HT-29 (cell line): ENCODE measurements around the gene XPO5. TPM values are rescaled to one million over a fixed set of nuclear protein-coding genes. Genes with fewer than 3 reads are reported as not detected.
"Not testable (repeated sequence)": the region's sequence is repeated elsewhere in the genome, so short reads cannot be mapped to it uniquely, and the experiment has no call there.

Source experiments
- DNase-seq: peaks from one replicate; pipeline ENCODE4 v3.0.0-alpha.2; 2015; ENCODE audit warnings: low spot score
- total RNA-seq: library from RNA; depleted of rRNA; stranded (reverse); fragments of >200 nt; shearing (Covaris generic); gene quantifications from 2 replicates; pipeline ENCODE4 v1.2.3, GENCODE V29; 2014

XPO5 gene
- total RNA-seq, 1 experiment from 2014 or later = 65.9 TPM

DNA sequence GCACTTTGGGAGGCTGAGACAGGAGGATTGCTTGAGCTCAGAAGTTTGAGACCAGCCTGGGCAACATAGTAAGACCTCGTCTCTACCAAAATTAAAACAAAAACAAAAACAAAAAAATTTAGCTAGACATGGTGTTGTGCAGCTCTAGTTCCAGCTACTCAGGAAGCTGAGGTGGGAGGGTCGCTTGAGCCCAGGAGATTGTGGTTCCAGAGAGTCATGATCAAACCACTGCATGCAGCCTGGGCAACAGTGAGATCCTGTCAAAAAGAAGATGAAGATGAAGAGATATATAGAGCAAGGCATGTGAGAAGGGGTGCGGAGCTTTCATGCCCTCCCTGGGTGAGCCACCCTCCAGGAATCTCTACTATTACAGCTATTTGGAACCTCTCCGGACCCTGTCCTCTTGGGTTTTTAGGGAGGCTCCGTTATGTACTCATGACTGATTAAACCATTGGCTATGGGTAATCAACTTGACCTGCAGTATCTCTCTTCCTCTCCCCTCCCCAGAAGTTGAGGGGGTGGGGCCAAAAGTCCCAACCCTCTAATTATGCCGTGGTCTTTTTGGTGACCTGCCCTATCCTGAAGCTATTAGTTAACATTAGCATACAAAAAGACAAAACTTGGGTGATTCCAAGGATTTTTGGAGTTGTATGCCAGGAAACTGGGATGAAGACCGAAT is 9.2 kb upstream of the XPO5 start:
- DNase-seq = no peak

DNA sequence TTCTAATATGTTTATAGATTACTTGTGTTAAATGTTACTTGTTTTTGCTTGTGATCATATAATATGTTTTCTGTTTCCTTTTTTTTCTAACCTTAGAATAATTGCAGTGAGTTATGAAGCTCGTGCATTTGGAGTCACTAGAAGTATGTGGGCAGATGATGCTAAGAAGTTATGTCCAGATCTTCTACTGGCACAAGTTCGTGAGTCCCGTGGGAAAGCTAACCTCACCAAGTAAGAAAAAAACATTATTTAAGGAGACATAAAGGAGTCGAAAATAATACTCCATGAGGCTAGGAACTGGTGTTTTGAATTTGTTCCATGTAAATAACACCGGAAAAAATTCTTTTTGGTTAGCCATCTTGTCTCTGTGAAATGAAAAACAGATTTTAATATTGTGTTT is 7.1 kb upstream of the XPO5 start:
- no peak for DNase-seq

DNA sequence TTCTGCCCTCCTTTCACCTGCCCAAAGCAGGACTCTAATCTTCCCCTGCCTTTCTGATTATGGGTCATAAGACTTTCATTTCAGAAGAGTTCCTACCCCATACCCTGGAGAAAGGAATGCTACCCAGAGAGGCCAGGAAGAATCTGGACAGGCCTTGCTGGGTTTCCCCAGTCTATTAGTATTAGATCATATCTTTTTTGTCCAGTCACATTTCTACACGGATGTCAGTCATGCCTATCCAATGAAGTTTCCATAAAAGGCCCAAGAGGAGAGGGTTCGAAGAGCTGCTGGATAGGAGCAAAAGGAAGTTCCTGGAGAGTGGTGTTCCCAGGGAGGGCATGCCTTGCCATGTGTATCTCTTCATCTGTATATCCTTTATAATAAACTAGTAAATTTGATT is 3.3 kb upstream of the XPO5 start:
- no peak for DNase-seq

DNA sequence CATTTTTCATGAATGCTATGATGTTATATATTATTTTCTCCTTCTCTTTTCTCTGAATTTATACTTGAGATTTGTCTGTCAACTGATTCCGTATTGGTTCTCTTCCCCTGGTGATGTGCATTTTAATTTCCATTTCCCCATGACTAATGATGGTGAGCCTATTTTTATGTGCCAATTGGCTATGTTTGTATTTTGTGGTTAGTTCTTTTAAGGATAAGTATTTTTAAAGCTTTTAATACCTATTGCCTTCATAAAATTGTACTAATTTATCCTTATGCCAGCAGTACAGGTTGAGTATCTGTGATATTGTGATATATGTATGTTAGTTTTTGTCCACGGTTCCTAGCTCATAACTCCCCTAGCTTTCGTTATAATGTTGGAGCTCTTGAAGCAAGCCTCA is 2.9 kb upstream of the XPO5 start:
- no peak for DNase-seq

DNA sequence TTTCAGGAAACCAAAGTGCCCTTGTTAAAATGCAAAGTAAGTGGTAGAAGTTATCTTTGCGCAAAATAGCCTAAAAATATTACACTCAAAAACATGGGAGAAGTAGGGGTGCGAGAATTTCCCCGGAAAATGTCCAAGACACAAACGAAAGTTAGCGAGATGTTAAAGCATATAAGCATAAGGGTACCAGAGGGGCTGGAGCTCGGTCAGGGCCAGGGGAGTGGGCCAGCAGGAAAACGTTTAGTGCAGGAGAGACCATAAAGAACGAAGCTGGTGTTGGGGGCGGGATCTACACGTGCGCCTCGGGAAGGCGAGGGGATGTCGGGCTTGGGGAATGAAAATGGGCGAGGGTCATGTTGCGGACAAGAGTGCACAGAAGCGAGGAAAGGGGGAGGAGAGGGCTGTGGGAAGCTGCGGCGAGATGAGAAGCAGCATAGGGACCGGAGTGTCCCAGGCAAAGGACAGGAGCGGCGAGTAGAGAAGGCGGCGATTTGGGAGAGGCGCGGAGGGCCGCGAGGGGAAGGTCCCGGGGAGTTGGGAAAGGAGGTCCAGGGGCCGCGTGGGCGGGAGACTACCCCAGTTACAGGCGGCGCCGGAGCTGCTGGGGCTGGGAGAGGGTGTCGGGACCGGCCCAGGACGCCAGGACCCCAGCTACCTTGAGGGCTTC is 600 bp downstream of the XPO5 start:
- no peak for DNase-seq

DNA sequence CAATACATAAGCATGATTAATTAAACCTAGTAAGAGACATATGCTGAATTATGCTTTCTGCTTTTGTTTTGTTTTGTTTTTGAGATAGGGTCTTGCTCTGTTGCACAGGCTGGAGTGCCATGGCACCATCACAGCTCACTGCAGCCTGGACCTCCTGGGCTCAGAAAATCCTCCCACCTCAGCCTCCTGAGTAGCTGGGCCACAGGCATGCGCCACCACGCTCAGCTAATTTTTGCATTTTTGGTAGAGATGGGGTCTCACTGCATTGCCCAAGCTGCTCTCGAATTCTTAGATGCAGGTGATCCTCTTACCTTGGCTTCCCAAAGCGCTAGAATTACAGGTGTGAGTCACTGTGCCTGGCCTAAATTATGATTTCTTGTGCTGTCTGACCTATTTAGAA is 3.8 kb downstream of the XPO5 start:
- no peak for DNase-seq

DNA sequence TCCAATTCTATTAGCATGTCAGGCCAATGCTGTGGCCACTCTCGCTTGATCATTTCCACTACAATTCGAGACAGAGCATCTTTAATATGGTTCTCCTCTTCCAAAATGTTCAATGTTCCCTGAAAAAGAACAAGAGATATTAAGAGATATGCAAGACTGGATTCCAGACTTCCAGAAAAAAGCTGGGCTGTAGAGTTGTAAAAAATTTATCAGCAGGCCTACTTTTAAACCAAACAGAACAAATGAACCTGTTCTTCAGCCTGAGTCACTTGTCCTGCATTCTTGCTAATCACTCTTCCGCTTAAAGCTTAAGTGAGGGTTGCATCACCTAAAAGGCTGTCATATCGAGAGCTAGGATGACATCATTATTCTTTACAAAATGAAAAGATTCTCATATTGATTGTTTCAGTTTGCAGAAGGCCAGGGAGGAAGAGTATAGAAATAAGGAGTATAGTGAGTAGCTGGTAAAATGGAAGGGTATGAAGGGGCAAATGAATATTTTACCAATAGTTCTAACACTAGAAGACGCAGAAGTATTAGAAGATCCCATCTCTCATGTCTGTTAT is 4.9 kb downstream of the XPO5 start:
- no peak for DNase-seq

DNA sequence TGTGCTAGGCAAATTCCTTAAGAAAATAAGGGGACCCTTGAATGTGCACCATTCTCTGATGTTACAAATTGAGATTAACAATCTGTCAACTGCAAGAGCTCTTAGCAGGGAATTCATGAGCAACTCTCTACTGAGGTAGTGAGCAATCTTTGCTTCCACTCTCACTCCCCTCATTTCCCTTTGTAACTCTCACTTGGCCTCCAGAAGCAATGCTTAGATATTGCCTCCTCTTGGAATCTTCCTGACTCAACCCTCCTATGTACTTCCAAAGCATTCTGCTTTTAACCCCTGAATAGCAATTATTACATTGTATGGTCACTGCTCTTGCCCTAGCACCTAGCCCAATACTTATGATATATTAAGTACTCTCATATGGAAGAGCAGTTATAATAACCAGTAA is 16.5 kb downstream of the XPO5 start:
- DNase-seq = no peak

DNA sequence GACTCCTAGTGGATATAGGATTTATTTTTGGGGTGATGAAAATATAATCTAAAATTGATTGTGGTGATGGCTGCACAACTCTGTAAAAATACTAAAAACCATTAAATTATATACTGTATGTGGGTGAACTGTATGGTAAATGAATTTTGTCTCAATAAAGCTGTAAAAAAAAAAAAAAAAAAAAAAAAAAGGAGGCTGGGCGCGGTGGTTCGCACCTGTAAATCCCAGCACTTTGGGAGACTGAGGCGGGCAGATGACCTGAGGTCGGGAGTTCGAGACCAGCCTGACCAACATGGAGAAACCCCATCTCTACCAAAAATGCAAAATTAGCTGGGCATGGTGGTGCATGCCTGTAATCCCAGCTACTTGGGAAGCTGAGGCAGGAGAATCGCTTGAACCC is 18.2 kb downstream of the XPO5 start:
- DNase-seq = not testable (repeated sequence)

DNA sequence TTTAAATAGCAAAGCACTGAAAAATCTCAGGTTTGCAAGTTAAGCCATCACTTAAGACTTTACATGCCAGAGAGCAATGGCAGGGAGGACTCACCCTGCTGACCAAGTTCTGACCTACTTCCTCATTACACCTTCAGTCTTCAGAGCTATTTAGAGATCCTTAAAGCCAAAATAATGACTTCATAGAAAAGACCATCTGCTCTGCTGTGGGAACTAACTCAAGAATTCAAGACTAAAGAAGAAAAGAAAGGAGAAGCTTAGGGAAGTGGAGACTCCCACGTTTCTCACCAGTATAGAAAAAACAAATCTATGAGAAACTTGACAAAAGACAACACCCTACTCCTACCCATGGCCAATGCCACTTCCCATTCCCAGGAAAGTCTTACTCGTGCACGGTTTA is 28.6 kb downstream of the XPO5 start:
- no peak for DNase-seq

DNA sequence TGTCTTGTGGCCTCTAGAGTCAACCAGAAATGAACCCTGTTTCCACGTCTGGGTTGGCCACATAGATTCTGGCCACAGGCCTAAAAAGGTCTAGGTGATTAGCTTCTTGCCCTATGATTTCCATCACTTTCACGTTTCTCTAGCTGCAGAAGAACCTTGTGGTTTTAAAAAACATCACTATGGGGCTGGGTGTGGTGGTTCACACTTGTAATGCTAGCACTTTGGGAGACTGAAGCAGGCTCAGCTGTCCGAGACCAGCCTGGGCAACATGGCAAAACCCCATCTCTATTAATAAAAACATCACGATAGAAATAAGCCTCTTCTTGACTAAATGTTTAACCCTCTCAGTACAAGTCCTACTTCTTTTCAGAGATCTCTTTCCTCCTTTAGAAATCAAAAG is 31.4 kb downstream of the XPO5 start:
- no peak for DNase-seq

DNA sequence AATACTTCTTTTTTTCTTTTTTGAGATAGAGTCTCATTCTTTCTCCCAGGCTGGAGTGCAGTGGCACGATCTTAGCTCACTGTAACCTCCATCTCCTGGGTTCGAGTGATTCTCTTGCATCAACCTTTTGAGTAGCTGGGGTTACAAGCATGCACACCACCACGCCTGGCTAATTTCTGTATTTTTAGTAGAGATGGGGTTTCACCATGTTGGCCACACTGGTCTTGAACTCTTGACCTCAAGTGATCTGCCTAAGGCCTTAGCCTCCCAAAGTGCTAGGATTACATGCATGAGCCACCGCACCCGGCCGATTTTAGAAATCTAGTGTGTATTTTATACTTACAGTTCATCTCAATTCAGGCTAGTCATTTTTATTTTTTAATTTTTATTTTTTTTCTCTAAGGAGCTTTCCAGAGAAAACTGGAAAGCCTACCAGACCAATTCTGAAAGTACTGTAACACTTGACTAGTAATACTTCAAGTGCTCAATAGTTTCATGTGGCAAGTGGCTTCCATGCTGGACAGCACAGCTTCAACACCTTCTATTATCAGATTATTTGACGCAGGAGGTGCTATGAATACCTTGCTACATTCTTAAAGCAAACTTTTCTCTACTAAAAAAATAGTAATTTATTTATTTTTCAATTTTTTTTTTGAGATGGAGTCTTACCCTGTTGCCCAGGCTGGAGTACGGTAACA is 33.9 kb downstream of the XPO5 start:
- no peak for DNase-seq

DNA sequence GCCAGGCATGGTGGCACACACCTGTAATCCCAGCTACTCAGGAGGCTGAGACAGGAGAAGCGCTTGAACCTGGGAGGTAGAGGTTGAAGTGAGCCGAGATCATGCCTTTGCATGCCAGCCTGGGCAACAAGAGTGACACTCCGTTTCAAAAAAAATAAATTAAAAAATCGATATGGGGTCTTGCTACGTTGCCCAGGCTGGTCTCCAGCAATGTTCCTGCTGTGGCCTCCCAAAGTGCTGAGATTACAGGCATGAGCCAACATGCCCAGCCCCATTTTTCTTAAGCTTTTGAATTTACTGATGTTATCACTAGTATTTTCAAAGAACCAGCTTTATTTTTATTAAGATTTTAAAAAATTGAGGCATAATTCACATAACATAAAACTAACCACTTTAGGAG is 35.3 kb downstream of the XPO5 start:
- no peak for DNase-seq

DNA sequence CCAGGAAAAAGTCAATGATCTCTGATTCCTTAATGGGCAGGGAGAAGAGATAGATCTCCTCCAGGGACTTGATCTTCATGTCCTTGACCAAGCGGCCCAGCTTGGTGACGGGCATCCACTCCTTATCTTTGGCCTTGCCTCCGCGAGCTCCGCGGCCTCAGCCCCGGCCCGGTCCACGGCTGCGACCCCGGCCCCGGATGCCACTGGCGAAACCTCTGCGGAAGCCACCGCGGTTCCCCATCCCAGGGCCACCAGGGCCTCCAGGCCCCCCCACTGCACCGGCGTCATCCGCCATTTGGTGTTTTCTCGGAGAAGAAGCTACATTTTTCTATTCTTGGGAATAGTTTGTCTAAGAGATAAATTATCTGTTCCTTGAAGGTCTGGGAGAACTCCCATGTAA is 36.4 kb downstream of the XPO5 start:
- DNase-seq = not testable (repeated sequence)

DNA sequence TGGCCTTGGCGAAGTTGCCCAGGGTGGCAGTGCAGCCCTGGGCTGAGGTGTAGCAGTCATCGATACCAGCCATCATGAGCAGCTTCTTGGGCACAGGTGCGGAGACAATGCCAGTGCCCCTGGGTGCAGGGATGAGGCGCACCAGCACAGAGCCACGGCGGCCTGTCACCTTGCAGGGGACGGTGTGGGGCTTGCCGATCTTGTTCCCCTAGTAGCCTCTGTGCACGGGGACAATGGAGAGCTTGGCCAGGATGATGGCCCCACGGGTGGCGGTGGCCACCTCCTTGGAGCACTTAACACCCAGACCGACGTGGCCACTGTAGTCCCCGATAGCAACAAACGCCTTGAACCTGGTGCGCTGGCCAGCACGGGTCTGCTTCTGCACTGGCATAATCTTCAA is 36.9 kb downstream of the XPO5 start:
- DNase-seq = not testable (repeated sequence)

DNA sequence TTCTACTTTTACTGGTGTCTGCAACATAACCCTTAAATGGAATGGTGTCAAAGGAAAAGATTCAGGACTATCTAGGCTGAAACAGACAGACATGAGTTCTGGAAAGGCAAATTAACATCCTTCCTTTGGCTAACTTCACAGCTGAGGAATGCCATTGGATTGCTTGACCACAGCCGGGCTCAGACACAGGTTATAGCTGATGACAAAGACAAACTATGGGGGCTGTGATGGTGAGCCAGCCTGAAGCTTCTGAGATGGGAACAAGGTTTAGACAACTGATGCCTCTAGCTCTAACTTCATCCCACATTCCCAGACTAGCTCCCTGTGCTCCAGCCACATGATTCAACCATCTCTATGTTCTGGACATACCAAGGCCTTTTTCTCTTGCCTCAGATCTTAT is 43.6 kb downstream of the XPO5 start:
- DNase-seq = no peak

DNA sequence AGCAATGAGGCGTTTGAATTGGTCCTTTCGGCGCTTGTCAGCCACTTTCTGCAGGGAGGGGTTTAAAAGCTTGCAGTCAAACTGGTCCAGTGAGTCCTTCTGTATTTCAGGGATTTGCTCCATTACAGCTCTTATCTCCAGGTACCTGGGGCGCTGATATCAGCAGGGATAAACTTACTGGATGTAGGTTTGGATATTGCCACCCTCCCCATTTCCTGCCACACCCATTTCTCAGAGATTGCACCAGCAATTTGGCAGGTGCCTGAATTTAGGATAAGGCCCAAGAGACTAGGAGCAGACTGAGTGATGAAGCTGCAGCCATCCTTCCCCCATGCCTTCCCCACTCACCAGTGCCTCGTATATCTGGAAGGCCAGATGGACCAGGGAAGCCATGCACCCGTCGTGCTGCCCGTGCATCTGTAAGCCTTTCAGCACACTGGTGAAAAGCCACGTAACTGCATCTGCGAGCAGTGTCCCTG is 51.3 kb downstream of the XPO5 start:
- no peak for DNase-seq

DNA sequence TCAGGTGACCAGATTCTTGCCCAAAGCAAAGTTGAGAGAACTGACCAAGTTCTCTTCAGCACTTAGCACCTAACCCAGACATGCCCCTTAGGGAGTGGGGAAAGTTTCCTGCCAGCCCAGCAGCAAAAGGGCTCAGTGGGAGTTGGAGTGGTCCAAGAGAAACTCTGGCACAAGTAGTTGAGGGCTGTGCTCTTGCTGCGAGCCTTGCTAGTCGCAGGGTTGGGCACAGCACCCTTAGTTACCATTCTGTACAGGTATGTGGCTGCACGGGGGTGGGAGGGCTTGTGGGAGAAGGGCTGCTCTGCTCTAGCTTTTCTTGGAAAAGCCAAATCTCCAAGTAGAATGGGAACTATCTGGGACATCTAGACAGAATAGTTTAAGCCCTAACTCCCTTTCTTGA is 52.6 kb downstream of the XPO5 start:
- DNase-seq = no peak

DNA sequence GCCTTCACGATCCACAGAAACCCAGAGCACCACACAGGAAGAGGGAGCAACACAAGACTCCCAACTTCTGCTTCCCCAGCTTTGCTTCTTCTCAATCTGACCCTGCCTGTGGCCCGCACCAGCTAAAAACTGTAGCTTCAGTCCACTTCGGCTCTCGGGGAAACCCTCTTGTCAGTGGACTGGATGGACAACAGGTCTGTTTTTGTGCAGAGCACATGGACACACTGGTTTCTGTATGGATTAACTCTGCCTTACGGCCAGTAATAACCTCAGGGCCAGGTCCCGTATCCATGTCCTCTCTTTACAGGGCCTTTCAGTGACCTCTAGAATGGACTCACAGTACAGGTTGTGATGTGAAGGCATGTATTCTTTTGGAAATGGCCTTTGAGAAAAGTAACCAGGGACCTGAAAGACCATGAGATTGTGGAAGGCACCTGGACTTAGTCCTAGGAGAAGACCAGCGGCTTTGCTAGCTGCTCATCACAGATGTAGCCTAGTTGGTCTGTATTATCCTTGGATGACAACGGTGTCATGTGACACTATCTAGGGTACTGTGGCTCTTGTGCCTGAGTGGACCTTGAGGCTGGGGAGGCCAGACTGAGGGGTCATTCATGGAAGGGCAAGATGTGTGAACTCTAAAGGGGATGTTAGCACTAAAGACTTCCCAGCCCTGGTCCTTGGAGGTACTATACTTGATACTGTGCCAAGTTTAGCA is 53.1 kb downstream of the XPO5 start:
- DNase-seq = no peak

DNA sequence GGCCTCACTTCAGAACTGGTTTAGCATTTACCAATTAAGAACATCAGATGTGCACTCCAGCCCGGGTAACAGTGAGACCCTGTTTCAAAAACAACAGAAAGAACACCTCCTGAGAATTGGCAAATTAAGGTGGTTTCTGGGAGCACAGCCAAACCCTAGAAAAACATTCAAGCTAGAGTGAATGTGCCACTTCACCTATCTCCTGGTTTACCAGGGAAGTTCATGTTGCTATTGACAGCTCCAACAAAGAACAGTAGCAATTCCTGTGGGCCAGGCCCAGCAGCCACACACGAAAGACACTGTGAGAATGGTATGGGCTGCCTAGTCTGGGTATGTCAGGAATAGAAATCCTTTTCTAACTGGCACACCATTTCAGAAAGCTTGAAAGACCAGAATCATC is 54.0 kb downstream of the XPO5 start:
- no peak for DNase-seq

DNA sequence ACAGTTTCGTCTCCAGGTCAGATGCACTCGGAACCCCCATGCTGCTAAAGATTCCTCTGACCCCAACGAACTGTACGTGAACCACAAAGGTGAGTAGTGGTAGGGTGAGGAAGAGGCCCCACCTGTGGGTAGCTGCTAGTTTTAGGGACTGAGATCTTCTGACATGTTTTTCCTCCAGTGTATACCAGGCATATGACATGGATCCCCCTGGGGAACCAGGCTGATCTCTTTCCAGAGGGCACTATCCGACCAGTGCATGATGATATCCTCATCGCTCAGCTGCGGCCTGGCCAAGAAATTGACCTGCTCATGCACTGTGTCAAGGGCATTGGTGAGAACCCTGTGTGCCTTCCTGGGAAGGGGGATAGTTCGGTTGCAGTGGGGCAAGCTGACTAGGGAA is 55.7 kb downstream of the XPO5 start:
- no peak for DNase-seq
